Hematopoietic multipotent progenitor cell treated with erythropoietin and hydrocortisone succinate and interleukin-3 and kit ligand, for 8 days (in vitro differentiated cells): ENCODE measurements around the gene SYCP2.

Experiments used
- DNase-seq: peaks from one replicate; pipeline ENCODE4 v3.0.0-alpha.2; 2015

The SYCP2 gene

GRCh38 chr20:59835448-59836395 lies 97.7 kb downstream of the SYCP2 start:
- peak; percentile 4 for DNase-seq

DNA sequence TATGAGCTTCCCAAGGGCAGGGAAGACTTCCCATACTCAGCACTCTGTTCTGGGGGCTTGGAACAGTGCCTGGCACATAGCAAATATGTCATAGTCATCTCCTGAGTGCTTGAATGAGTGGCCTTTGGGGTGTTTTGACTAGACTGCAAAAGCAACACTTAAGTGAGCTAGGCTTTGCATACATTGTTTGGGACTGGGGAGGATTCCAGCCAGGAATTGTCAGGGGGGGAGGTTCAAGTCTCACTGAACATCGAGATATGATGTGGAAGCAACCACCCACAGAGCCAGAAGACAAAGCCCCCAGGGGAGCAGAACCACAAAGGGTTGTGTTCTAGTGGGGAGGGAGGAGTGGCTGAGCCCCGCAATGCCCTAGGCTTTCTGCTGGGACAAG lies 98.4 kb downstream of the SYCP2 start:
- DNase-seq, result no peak

DNA sequence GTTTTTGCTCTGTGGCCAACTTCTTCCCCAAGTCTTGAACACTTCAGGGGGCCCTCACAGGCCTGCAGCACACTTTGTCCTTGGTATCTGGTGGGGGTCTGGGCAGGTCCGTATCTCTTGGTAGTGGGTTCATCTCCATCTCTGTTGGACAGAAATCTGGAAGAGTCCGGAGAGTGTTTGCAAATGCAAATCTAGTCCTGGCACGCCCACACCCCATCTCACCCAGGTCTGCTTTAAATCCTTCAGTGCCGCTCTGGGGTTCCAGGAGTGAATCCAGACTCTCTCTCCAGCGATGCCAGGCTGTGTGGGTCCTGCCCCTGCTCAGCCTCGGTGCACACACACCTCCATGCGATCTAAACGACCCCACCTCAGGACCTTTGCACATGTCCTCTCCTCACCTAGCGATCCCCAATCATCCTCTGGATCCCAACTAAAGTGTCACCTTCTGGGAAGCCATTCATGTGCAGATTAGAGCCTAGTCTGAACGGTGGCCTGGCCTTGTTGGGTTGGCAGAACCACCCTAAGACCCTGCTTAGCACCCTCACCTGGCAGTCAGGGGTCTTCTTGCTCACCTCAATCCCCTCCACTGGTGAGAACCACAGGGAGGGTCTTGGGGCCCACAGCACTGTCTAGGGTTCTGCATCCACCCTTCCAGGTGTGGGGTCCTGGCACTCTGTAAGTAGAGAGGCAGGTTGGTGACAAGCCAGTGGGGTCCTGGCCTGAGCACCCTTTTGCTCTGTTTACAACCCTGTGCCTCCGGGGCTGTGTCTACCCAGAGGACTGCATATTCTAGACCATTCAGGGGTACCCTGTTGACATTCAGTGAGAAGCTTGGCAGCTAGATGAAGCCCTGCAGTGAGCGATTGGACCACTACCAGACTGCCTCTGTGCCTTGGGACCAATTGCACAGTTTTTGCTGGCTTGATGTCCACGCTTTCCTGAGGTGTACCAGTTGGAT lies 100.8 kb downstream of the SYCP2 start:
- DNase-seq, result no peak

DNA sequence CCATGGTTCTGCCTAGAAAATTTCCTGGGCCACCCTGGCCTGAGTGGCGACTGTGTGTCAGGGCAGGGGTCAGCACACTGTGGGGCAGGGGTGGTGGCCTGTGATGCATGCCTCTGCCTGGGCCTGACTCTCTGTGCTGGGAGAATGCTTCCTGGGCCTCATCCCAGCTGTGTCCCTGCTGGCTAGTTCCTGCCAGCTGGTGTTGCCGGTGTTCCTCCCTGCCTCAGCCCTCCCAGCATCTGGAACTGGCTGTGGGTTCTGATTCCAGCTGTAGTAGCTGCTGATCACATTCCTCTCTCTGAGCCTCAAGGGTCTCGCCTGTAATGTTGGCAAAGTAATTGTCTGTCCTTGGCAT lies 101.5 kb downstream of the SYCP2 start:
- no peak for DNase-seq

GRCh38 chr20:59831024-59831915 lies 102.2 kb downstream of the SYCP2 start:
- DNase-seq, result no peak

- DNase-seq, result no peak
Measured at GRCh38 chr20:59830665-59831023, 102.8 kb downstream of the SYCP2 start.

- DNase-seq, result no peak
Measured at GRCh38 chr20:59829786-59830664, 103.4 kb downstream of the SYCP2 start.

GRCh38 chr20:59829054-59829785 lies 104.2 kb downstream of the SYCP2 start:
- DNase-seq, result no peak

- no peak for DNase-seq
Measured at GRCh38 chr20:59828125-59829053, 105.0 kb downstream of the SYCP2 start.

DNA sequence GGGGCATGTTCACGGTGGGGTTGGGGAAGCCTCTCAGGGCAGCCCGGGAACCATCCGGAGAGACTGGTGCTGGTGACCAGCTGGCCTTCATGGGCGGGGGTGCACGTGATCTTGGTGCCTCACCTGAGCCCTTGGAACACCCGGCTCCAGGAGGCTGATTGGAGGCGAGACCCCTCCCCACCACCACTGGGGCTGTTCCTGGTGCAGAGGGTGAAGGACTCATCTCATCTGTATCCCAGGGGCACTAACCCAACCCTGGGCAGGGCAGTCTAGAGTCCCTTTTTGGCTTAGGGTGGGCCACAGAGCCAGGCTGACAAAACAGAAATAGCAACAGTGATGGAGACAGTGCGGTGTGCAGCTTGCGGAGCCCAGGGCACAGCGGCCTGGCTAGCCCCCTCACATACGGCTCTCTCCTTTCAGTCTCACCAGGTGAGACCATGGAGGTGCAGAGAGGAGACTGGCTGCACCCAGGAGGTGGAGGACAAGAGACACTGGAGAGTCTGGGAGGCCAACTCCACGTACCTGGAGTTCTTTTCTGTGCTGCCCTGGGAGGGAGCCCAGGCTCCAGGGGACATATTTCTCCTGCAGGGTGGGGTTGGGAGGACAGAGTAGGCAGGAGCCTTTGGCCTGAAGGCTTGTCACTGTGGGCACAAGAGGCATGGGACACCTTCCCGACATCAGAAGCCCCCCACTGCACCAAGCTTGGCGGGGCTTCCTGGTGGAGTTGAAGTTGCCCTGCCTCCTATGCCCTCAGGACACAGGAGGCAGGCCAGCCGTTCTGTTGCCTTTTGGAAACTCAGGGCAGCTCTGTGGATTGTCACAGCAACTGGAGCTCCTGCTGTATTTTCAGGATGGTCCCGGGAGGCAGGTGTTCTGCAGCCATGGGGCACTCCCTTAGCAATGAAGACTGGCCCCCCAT lies 106.0 kb downstream of the SYCP2 start:
- no peak for DNase-seq

DNA sequence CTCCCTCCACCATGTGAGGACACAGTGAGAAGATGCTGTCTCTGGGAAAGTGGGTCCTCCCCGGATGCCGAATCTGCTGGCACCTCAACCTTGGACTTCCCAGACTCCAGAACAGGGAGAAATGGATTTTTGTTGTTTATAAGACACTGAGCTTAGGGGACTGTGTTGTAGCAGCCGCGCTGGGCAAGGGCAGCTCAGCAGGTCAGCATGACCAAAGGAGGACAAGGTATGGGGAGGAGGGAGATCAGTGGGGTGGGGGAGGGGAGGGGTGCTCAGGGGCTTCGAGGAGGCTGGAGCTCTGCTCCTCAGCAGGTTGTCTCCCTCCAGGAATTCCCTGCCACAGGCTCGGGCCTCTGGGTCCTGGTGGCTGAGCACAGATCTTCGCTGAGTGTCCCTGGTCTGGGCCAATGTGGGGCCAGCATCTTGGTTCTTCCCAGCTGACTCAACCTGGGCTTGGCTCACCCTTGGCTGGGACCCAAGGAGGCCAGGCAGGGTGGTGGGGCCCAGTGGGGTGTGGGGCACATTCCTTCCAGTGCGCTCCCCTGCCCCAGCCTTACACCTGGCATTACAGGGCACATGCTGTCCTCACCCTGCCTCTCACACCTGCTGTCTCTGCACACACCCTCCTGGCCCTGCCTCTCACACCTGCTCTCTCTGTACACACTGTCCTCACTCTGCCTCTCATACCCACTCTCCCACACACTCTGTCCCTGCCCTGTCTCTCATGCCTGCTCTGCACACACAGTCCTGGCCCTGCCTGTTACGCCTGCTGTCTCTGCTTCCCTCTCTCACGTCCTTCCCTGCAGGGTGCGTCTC lies 107.3 kb downstream of the SYCP2 start:
- DNase-seq, result no peak

DNA sequence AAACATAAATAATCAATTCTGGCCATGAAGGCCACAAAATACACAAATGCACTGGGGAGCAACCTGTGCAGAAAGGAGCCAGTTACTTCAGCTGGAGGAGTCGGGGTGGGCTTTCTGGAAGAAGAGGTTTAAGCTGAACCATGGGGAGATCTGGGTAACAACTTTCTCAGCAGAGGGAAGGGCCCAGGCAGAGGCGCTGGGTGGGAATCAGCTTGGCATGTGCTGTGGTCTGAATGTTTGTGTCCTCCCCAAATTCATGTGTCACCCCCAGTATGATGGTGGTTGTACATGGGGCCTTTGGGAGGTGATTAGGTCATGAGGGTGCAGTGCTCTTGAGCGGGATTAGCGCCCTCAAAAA lies 107.9 kb downstream of the SYCP2 start:
- no peak for DNase-seq

GRCh38 chr20:59824711-59825562 lies 108.5 kb downstream of the SYCP2 start:
- no peak for DNase-seq

GRCh38 chr20:59823491-59824259 lies 109.8 kb downstream of the SYCP2 start:
- no peak for DNase-seq

DNA sequence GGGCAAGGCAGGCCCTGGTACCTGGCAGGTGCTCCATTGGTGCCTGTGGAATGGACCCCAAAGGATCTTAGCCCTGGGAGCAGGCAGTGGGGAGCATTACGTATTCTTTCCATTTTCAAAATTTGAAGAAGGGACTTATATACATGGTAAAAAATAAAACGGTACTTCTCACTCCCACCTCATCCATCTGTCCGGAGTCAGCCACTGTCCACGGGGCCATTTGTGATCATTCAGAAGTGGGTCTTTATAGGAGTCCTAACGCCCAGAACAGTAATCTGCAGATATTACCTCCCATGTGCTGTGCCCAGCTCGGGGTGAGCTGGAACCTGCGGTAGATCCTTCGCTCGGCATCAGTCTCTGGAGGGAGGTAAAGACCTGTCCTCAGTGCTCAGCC lies 110.4 kb downstream of the SYCP2 start:
- DNase-seq, result no peak
